ENCODE data around the gene SLC2A9.

The SLC2A9 gene

GRCh38 chr4:9820343-9820742 is 201.0 kb downstream of the SLC2A9 start:
- TF ChIP-seq, protein P1, sequence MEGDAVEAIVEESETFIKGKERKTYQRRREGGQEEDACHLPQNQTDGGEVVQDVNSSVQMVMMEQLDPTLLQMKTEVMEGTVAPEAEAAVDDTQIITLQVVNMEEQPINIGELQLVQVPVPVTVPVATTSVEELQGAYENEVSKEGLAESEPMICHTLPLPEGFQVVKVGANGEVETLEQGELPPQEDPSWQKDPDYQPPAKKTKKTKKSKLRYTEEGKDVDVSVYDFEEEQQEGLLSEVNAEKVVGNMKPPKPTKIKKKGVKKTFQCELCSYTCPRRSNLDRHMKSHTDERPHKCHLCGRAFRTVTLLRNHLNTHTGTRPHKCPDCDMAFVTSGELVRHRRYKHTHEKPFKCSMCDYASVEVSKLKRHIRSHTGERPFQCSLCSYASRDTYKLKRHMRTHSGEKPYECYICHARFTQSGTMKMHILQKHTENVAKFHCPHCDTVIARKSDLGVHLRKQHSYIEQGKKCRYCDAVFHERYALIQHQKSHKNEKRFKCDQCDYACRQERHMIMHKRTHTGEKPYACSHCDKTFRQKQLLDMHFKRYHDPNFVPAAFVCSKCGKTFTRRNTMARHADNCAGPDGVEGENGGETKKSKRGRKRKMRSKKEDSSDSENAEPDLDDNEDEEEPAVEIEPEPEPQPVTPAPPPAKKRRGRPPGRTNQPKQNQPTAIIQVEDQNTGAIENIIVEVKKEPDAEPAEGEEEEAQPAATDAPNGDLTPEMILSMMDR (IDR thresholded peaks at IDR 0.05; ENCODE audit: low read depth, low read length) = no peak

GRCh38 chr4:9816285-9816684 is 205.0 kb downstream of the SLC2A9 start:
- DNase-seq (ENCODE audit: low read depth in 2 of 2) = no peak
- no peak overlapping the region for H3K4me3 ChIP-seq (replicated peaks in 1 of 2; ENCODE audit: low read depth in 2 of 2, low read length in 2 of 2)
- TF ChIP-seq, protein P1 (IDR thresholded peaks at IDR 0.05; ENCODE audit: low read depth, low read length) = no peak

More at GRCh38 chr4:9820343-9820742, 201.0 kb downstream of the SLC2A9 start:
- no peak for DNase-seq (ENCODE audit: low read depth in 2 of 2)
- H3K4me3 ChIP-seq (replicated peaks in 1 of 2; ENCODE audit: low read depth in 2 of 2, low read length in 2 of 2) = no peak overlapping the region

- H3K4me3 ChIP-seq (replicated peaks in 1 of 2; ENCODE audit: low read depth in 2 of 2, low read length in 2 of 2) = no peak overlapping the region
- TF ChIP-seq, protein P1 (IDR thresholded peaks at IDR 0.05; ENCODE audit: low read depth, low read length) = no peak
- DNase-seq (ENCODE audit: low read depth in 2 of 2) = peak; percentile 8 to 45
These were observed 208.6 kb downstream of the SLC2A9 start for GRCh38 chr4:9812501-9813340.

DNA sequence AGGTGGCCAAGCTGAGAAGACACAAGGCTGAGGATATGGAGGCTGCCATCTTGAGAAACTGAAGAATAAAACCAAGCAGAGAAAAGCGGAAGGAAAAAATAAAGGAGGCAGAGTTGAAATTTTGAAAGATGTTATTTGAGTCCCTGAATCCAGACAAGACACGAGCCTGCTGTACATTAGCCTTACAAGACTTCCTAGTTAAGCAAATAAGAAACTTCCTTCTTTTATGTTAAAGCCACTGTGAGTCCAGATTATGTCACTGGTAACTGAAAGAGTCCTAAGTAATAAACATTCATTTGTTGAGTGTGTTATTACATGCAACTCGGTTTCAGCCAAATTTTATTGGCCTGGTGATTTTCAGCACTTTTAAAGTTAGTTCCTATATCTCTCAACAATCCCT is 209.5 kb downstream of the SLC2A9 start:
- no peak for DNase-seq (ENCODE audit: low read depth in 2 of 2)
- TF ChIP-seq, protein P1 (IDR thresholded peaks at IDR 0.05; ENCODE audit: low read depth, low read length) = no peak
- no peak overlapping the region for H3K4me3 ChIP-seq (replicated peaks in 1 of 2; ENCODE audit: low read depth in 2 of 2, low read length in 2 of 2)

DNA sequence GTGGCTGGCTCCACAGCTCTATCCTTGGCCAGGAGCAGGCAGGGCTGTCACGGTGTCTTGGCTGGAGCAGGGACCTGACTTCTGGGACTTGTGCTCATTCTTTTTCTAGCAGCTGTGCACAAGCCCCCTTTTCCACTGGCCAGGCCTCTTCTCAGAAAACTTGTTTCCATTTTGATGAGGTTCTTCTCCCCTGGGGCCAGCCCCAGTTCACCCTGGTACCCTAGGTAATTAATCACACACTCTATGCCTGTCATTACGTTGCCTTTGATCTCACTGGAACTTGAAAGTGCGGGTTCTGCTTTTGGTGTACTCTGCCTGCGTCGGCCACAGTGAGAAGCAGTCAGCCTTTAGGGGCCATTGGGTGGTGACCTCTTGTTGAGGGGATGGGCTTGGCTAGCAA is 213.2 kb downstream of the SLC2A9 start:
- TF ChIP-seq, protein P1 (IDR thresholded peaks at IDR 0.05; ENCODE audit: low read depth, low read length) = no peak
- H3K4me3 ChIP-seq (replicated peaks in 1 of 2; ENCODE audit: low read depth in 2 of 2, low read length in 2 of 2) = no peak overlapping the region
- no peak for DNase-seq (ENCODE audit: low read depth in 2 of 2)

GRCh38 chr4:9804918-9805317 is 216.4 kb downstream of the SLC2A9 start:
- no peak for DNase-seq (ENCODE audit: low read depth in 2 of 2)
- no peak overlapping the region for H3K4me3 ChIP-seq (replicated peaks in 1 of 2; ENCODE audit: low read depth in 2 of 2, low read length in 2 of 2)
- TF ChIP-seq, protein P1 (IDR thresholded peaks at IDR 0.05; ENCODE audit: low read depth, low read length) = no peak
